NCI-H1436 treated with DMSO at 0.1 percent for 48 hours (cell line): ENCODE results near the gene ZNF236.
A peak's percentile ranks its signal among the peaks of the same experiment; 100 is the strongest.
"Not testable (repeated sequence)": the region's sequence is repeated elsewhere in the genome, so short reads cannot be mapped to it uniquely, and the experiment has no call there.

Experiments
- DNase-seq: peaks from one replicate; lab custom pipeline; 2025; lab: John Stamatoyannopoulos, UW

The ZNF236 gene

GRCh38 chr18:76908277-76908676 is 85.9 kb downstream of the ZNF236 start:
- no peak for DNase-seq

GRCh38 chr18:76909439-76909838 is 87.1 kb downstream of the ZNF236 start:
- no peak for DNase-seq

- no peak for DNase-seq
Observed at GRCh38 chr18:76911440-76911839, 89.1 kb downstream of the ZNF236 start.

- no peak for DNase-seq
Observed at GRCh38 chr18:76913583-76913982, 91.2 kb downstream of the ZNF236 start.

- DNase-seq: no peak
Observed at GRCh38 chr18:76914314-76914713, 92.0 kb downstream of the ZNF236 start.

- DNase-seq: no peak
Observed at GRCh38 chr18:76914796-76915195, 92.4 kb downstream of the ZNF236 start.

- no peak for DNase-seq
Observed at GRCh38 chr18:76915456-76915855, 93.1 kb downstream of the ZNF236 start.

- DNase-seq: no peak
Observed at GRCh38 chr18:76920974-76921373, 98.6 kb downstream of the ZNF236 start.

GRCh38 chr18:76922107-76922506 is 99.8 kb downstream of the ZNF236 start:
- DNase-seq: peak; percentile 6

GRCh38 chr18:76923485-76924085 is 101.2 kb downstream of the ZNF236 start:
- DNase-seq: no peak

- DNase-seq: no peak
Observed at GRCh38 chr18:76925501-76925900, 103.1 kb downstream of the ZNF236 start.

GRCh38 chr18:76927223-76927725 is 104.9 kb downstream of the ZNF236 start:
- no peak for DNase-seq

- no peak for DNase-seq
Observed at GRCh38 chr18:76928179-76928868, 106.0 kb downstream of the ZNF236 start.

GRCh38 chr18:76931171-76931570 is 108.8 kb downstream of the ZNF236 start:
- no peak for DNase-seq

GRCh38 chr18:76932026-76932819 is 109.9 kb downstream of the ZNF236 start:
- no peak for DNase-seq

GRCh38 chr18:76935722-76936337 is 113.5 kb downstream of the ZNF236 start:
- DNase-seq: no peak

GRCh38 chr18:76936877-76937276 is 114.5 kb downstream of the ZNF236 start:
- no peak for DNase-seq

- no peak for DNase-seq
Observed at GRCh38 chr18:76937597-76937996, 115.2 kb downstream of the ZNF236 start.

GRCh38 chr18:76938619-76939018 is 116.3 kb downstream of the ZNF236 start:
- DNase-seq: no peak

- DNase-seq: no peak
Observed at GRCh38 chr18:76941284-76941683, 118.9 kb downstream of the ZNF236 start.

- no peak for DNase-seq
Observed at GRCh38 chr18:76943542-76944339, 121.4 kb downstream of the ZNF236 start.

- DNase-seq: not testable (repeated sequence)
Observed at GRCh38 chr18:76944346-76944745, 122.0 kb downstream of the ZNF236 start.
